Left renal pelvis (tissue), 4 donors: Measurements from ENCODE around the gene PLCH2. TPM values are rescaled to one million over a fixed set of nuclear protein-coding genes. Genes with fewer than 3 reads are reported as not detected.

ENCODE experiments used
- DNase-seq, 4 donors: peaks; one replicate each; pipeline ENCODE4 v3.0.0-alpha.2; 2013; ENCODE audit warnings: low read depth in 4 of 4, low spot score in 3 of 4
- polyA plus RNA-seq, 4 donors: library from polyadenylated mRNA; unstranded; fragments of 120-200 nt; gene quantifications; one replicate each; pipeline ENCODE4 v1.2.1, GENCODE V29; 2013; ENCODE audit not compliant: insufficient read length in 4 of 4

PLCH2 gene
- polyA plus RNA-seq, 4 donors: 0.38 to 1.9 (median 1.3) TPM

- no peak for DNase-seq
Observed at GRCh38 chr1:2508180-2508579, 32.1 kb downstream of the PLCH2 start.

GRCh38 chr1:2508751-2509150 lies 32.7 kb downstream of the PLCH2 start:
- DNase-seq: no peak

- no peak for DNase-seq
Observed at GRCh38 chr1:2509589-2509988, 33.5 kb downstream of the PLCH2 start.

DNA sequence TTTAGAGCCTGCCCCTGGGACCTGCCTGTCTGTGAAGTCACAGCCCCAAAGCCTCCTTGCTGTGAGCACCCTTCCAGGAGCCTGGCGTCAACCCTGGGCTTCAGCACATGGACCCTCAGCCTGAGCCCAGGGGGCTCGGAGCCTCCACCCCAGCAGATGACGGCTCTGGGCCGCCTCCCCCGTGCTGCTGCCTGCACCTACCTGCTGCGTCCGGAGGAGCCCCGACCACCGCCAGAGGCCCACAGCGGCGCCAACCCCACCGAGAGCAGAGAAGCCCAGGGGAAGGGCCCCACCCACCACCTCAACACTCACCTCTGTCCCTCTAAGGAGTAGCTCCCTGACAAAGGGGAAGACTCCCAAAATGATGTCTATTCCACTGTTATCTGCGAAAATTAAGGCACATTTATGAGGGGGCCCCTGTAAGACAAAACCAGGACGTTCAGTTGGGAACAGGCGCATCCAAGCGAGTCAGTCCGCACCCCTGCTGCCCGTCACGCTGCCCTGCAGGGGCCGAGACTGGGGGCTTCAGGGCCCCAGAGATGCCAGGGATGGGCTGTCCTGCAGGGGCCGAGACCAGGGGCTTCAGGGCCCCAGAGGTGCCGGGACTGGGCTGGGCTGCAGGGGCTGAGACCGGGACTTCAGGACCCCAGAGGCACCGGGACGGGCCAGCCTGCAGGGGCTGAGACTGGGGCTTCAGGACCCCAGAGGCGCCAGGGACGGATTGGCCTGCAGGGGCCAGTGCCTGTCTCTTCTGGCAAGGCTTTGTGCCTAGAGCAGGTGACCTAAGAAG lies 34.5 kb downstream of the PLCH2 start:
- no peak for DNase-seq

GRCh38 chr1:2512862-2513421 lies 36.9 kb downstream of the PLCH2 start:
- DNase-seq: no peak

DNA sequence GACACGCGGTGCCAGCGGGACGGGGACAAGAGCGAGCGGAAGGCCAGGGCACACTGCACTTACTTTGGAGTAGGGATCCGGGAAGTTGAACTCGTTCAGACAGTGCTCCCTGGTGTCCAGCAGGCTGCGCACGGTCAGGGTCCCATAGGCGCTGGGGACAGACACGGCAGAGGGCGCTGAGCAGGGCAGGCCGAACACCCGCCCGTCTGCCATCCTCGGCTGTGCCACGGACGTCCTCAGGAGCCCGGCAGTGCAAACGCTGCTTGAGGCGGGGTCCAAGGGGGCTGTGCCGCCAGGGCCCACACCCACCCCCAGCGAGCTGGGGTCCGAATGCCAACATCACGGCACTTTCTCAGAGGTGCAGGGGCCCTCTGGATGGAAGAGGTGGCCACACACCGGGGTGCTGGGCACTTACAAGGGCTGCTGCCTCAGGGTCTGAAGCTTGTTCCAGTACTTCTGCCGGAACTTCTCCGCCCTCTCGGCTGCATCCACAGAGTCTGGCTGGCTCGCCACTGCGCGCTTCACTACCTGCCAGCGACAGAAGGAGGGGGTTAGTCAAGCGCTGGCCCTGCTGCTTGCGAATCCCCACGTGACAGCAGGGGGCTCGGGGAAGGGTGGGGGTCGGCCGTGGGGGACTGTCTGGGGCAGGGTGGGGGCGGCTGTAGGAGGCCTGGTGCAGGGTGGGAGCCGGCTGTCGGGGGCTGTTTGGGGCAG lies 38.0 kb downstream of the PLCH2 start:
- DNase-seq: no peak

DNA sequence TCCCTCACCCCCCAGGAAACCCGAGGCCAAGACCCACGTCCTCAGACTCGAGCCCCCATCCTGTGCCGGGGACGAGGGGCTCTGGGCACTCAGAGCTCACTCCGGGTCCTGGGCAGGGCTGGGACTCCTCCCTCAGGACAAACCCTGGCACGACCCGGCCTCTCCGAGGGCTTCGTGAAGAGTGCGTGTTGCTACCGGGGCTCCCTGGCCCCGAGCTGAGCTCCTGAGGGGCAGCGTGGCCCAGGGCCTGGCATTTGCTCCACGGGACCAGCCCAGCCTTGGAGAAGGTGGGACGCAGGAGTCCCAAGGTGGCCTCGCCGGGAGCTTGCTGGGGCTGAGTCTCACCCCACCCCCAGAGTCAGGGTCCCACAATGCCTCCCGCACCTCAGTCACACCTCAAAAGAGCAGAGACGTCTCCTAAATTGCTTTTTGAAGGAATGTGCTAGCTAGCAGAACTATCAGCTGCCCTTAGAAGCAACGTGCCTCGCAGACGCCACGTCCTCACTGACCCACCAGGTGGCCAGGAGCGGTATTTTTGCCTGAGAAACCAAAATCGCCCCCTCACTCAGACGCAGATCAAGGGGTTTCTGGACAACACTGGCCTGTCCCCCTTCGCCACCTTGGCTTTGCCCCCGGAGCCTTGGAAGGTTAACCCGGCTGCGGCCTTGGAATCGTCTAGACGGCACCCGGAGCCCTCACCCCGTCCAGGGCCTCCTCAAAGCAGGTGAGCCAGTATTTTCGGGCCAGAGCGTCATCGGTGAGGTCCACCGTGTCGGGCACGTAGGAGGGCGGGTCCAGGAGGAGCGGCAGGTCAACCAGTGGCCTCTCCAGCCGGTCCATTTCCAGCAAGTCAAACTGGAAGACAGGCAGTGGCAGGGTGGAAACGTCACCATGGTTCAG lies 39.0 kb downstream of the PLCH2 start:
- no peak for DNase-seq

- no peak for DNase-seq
Observed at GRCh38 chr1:2515763-2516080, 39.6 kb downstream of the PLCH2 start.

- DNase-seq: no peak
Observed at GRCh38 chr1:2516124-2516523, 40.0 kb downstream of the PLCH2 start.

GRCh38 chr1:2516946-2517345 lies 40.9 kb downstream of the PLCH2 start:
- no peak for DNase-seq

- DNase-seq: no peak
Observed at GRCh38 chr1:2517966-2518365, 41.9 kb downstream of the PLCH2 start.

GRCh38 chr1:2518528-2518927 lies 42.4 kb downstream of the PLCH2 start:
- no peak for DNase-seq

DNA sequence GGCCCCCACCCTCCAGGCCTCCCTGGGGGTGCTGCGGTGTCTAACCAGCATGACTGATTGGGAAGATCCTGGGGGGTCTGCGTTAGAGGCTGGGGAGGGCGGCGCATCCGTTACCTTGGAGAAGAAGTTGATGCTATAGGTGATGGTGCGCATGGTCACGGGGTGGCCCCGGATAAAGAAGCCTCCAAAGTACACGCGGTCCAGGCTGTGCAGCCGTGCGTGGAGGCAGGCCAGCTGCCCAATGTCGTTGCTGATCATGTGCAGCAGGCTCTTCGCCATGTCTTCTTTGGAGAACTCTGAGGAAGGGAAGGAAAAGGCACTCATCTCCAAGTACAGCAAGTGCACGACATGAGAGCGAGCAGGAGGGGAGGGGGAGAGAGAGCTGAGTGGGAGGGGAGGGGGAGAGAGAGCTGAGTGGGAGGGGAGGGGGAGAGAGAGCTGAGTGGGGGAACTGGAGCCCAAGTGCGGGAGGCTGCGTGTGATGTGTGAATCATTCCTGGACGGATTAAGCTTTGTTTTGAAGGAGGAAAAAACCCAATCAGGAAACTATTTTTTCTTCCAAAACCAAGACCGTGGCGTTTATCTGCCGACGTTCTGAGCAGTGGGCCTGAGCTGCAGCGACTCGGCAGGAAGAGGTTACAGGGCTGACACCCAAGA lies 43.1 kb downstream of the PLCH2 start:
- DNase-seq: no peak

- no peak for DNase-seq
Observed at GRCh38 chr1:2519729-2520128, 43.6 kb downstream of the PLCH2 start.

DNA sequence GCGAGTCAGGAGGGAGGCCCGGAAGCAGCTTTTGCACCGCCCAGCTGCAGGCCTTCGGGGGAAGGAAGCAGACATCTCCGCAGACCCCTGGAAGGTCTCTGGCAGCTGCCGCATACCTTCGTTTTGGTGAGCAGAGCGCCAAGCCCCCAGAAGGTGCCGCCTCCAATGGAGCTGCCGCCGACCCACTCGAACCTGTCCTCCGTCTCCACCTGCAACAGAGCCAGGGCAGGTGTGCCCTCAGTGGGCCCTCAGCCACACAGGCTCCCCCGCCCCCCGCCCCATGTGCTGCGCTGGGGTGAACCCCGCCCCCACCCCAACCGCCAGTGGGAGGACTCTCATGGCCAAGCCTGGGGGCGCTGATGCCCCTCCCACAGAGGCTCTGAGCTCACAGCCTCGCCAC lies 44.1 kb downstream of the PLCH2 start:
- no peak for DNase-seq

DNA sequence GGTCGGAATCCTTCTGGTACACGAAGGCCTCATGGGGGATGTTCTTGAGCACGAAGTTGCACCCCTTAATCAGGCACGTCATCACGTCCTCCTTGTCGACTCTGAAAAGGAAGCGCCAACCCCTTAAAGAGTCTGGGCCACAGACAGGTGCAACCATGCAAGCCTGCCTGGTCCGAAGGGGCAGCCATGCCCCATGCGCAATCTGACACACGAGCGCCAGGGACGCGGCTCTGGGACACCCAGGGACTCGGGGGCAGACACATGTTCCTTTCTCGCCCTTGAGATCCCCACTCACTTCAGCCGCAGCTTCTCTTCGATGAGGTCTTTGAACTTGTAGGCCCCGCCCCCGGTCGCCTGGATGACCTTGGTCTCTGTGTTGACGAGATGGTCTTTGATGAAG lies 44.7 kb downstream of the PLCH2 start:
- no peak for DNase-seq

DNA sequence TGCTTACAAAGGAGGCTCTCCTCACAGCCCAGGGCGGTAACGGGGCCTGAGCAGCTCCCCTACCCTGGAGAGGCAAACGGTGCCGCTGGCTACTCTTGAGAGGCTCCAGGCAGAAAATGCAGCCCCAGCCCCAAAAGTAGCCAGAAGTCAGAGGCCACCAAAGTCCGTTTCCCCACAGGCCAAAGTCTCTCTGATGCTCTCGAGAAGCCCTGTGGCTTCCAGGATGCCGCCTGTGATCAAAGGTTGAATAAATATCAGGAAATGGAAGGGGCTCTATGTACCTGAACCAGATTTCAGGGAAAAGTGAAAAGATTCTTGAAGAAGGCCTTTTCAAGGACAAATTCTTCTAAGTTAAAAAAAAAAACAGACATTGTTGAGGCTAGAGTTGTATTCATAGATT lies 46.1 kb downstream of the PLCH2 start:
- DNase-seq: no peak

- DNase-seq: no peak
Observed at GRCh38 chr1:2523191-2523890, 47.3 kb downstream of the PLCH2 start.

GRCh38 chr1:2523891-2524609 lies 48.0 kb downstream of the PLCH2 start:
- no peak for DNase-seq
